WTC11 (cell line): ENCODE measurements around the gene POSTN. TPM values are rescaled to one million over a fixed set of nuclear protein-coding genes. Genes with fewer than 3 reads are reported as not detected.
A peak's percentile ranks its signal among the peaks of the same experiment; 100 is the strongest.

Source experiments
- ATAC-seq: fragments of 200-7000 bp; cut with Tn5 transposase; 2 replicates; pipeline ENCODE4 v1.10.0; 2021; ENCODE audit warnings: mild to moderate bottlenecking, moderate library complexity
- CTCF ChIA-PET: fragments of 300-600 bp; sonication (Branson Sonifier 250); formaldehyde crosslinking; loops from one replicate; lab custom pipeline; 2021; ENCODE audit warnings: antibody characterized with exemption; lab: Charles Lee
- POLR2A ChIA-PET: fragments of 350-600 bp; sonication (Branson Sonifier 250); formaldehyde crosslinking; loops from one replicate; lab custom pipeline; 2021; ENCODE audit warnings: antibody characterized with exemption; lab: Charles Lee
- DNase-seq: peaks from one replicate; pipeline ENCODE4 v3.0.0; 2021; ENCODE audit warnings: low spot score
- H3K27ac Mint-ChIP-seq: 2 replicates; pipeline ENCODE4 v1.8.0; 2021; ENCODE audit warnings: mixed read lengths
- H3K27me3 Mint-ChIP-seq: 2 replicates; pipeline ENCODE4 v1.8.0; 2021; ENCODE audit warnings: low read depth, mild to moderate bottlenecking, moderate library complexity, mixed read lengths
- H3K36me3 Mint-ChIP-seq: 2 replicates; pipeline ENCODE4 v1.8.0; 2021; ENCODE audit warnings: mixed read lengths
- H3K4me1 Mint-ChIP-seq: 2 replicates; pipeline ENCODE4 v1.8.0; 2022; ENCODE audit warnings: mixed read lengths
- H3K4me3 Mint-ChIP-seq: 2 replicates; pipeline ENCODE4 v1.8.0; 2021; ENCODE audit warnings: mild to moderate bottlenecking, moderate library complexity, mixed read lengths
- H3K9me3 Mint-ChIP-seq: 2 replicates; pipeline ENCODE4 v1.8.0; 2021; ENCODE audit warnings: mixed read lengths
- AFF4 ChIP-seq: sonication (generic); formaldehyde crosslinking; IDR thresholded peaks from 2 replicates; pipeline ENCODE4 v1.8.1; 2023; ENCODE audit warnings: mild to moderate bottlenecking, missing genetic modification reagents, borderline replicate concordance
- ATF1 ChIP-seq: sonication (generic); formaldehyde crosslinking; IDR thresholded peaks from 2 replicates; pipeline ENCODE4 v1.8.1; 2023; ENCODE audit warnings: mild to moderate bottlenecking, moderate library complexity, missing genetic modification reagents
- CBFB ChIP-seq: sonication (generic); formaldehyde crosslinking; IDR thresholded peaks from 2 replicates; pipeline ENCODE4 v1.8.1; 2022; ENCODE audit warnings: mild to moderate bottlenecking, low read depth, missing genetic modification reagents
- EMX1 ChIP-seq: fragments of 250-450 bp; sonication (Bioruptor Pico); IDR thresholded peaks from 2 replicates; pipeline ENCODE4 v1.8.0; 2021; ENCODE audit warnings: mild to moderate bottlenecking
- ESRRA ChIP-seq: sonication (generic); formaldehyde crosslinking; IDR thresholded peaks from 2 replicates; pipeline ENCODE4 v1.8.1; 2022; ENCODE audit warnings: mild to moderate bottlenecking, missing genetic modification reagents, borderline replicate concordance
- JAZF1 ChIP-seq: fragments of 250-450 bp; sonication (Bioruptor Pico); IDR thresholded peaks from 2 replicates; pipeline ENCODE4 v1.9.0; 2021; ENCODE audit warnings: moderate library complexity, mild to moderate bottlenecking, inconsistent platforms
- KAT7 ChIP-seq: sonication (generic); formaldehyde crosslinking; IDR thresholded peaks from 2 replicates; pipeline ENCODE4 v1.8.1; 2023; ENCODE audit warnings: missing genetic modification reagents, mild to moderate bottlenecking, borderline replicate concordance
- MLX ChIP-seq: sonication (generic); formaldehyde crosslinking; IDR thresholded peaks from 2 replicates; pipeline ENCODE4 v1.8.1; 2023; ENCODE audit warnings: mild to moderate bottlenecking, missing genetic modification reagents, moderate library complexity
- MYBL2 ChIP-seq: sonication (generic); formaldehyde crosslinking; IDR thresholded peaks from 2 replicates; pipeline ENCODE4 v1.8.1; 2023; ENCODE audit warnings: mild to moderate bottlenecking, moderate library complexity, missing genetic modification reagents
- NFATC4 ChIP-seq: fragments of 250-450 bp; sonication (Bioruptor Pico); IDR thresholded peaks from 2 replicates; pipeline ENCODE4 v1.9.0; 2021; ENCODE audit warnings: mild to moderate bottlenecking
- NR2C2 ChIP-seq: sonication (generic); formaldehyde crosslinking; IDR thresholded peaks from 2 replicates; pipeline ENCODE4 v1.8.0; 2022; ENCODE audit warnings: mild to moderate bottlenecking, missing genetic modification reagents
- PRDM15 ChIP-seq: sonication (generic); formaldehyde crosslinking; IDR thresholded peaks from 2 replicates; pipeline ENCODE4 v1.8.0; 2022; ENCODE audit warnings: missing genetic modification reagents
- RORB ChIP-seq: fragments of 250-450 bp; sonication (Bioruptor Pico); IDR thresholded peaks from 2 replicates; pipeline ENCODE4 v1.9.0; 2021; ENCODE audit warnings: mild to moderate bottlenecking
- SMAD3 ChIP-seq: sonication (generic); formaldehyde crosslinking; IDR thresholded peaks from 2 replicates; pipeline ENCODE4 v1.8.0; 2022; ENCODE audit warnings: missing genetic modification reagents, mild to moderate bottlenecking, borderline replicate concordance
- SMAD4 ChIP-seq: sonication (generic); formaldehyde crosslinking; IDR thresholded peaks from 2 replicates; pipeline ENCODE4 v1.8.0; 2022; ENCODE audit warnings: mild to moderate bottlenecking, missing genetic modification reagents
- SOX15 ChIP-seq: fragments of 250-450 bp; sonication (Bioruptor Pico); IDR thresholded peaks from 2 replicates; pipeline ENCODE4 v1.9.0; 2021; ENCODE audit warnings: mild to moderate bottlenecking
- TCF7 ChIP-seq: sonication (generic); formaldehyde crosslinking; IDR thresholded peaks from 2 replicates; pipeline ENCODE4 v1.8.0; 2022; ENCODE audit warnings: mild to moderate bottlenecking, low read depth, missing genetic modification reagents, moderate library complexity
- USF2 ChIP-seq: sonication (generic); formaldehyde crosslinking; IDR thresholded peaks from 2 replicates; pipeline ENCODE4 v1.8.1; 2023; ENCODE audit warnings: mild to moderate bottlenecking, missing genetic modification reagents, moderate library complexity
- ZBTB21 ChIP-seq: sonication (generic); formaldehyde crosslinking; IDR thresholded peaks from 2 replicates; pipeline ENCODE4 v1.8.1; 2023; ENCODE audit warnings: mild to moderate bottlenecking, missing genetic modification reagents, borderline replicate concordance
- ZMAT4 ChIP-seq: fragments of 250-450 bp; sonication (Bioruptor Pico); IDR thresholded peaks from 2 replicates; pipeline ENCODE4 v1.9.0; 2021; ENCODE audit warnings: mild to moderate bottlenecking
- ZNF281 ChIP-seq: sonication (generic); formaldehyde crosslinking; IDR thresholded peaks from 2 replicates; pipeline ENCODE4 v1.8.0; 2023; ENCODE audit warnings: mild to moderate bottlenecking, missing genetic modification reagents
- ZNF425 ChIP-seq: fragments of 250-450 bp; sonication (Bioruptor Pico); conservative IDR thresholded peaks from 2 replicates; pipeline ENCODE4 v1.9.0; 2021; ENCODE audit warnings: mild to moderate bottlenecking
- ZNF671 ChIP-seq: fragments of 250-450 bp; sonication (Bioruptor Pico); IDR thresholded peaks from 2 replicates; pipeline ENCODE4 v1.8.0; 2021; ENCODE audit warnings: mild to moderate bottlenecking
- total RNA-seq: library from RNA; stranded (reverse); gene quantifications from 3 replicates; pipeline ENCODE4 v1.2.3, GENCODE V29; 2021

Gene POSTN
- total RNA-seq, 1 experiment from 2014 or later = 0.70 TPM

- Mint-ChIP-seq H3K4me3 (no peak overlapping the region), H3K36me3 (no peaks in the 10 kb centered on the region), H3K9me3 (no peaks in the 10 kb centered on the region), H3K27ac (no peak overlapping the region; the same call in 1 of the 2 replicates), H3K4me1 (peaks cover 9% of the 10 kb centered on the region), H3K27me3 (no peaks in the 10 kb centered on the region)
- ATAC-seq (peak; percentile 56), DNase-seq (no peak)
- ChIA-PET POLR2A (no interaction called here), CTCF (no interaction called here)
- no peak for TF ChIP-seq PRDM15 (CRISPR knock-in tag)
- no peak for TF ChIP-seq SMAD3 (CRISPR knock-in tag)
- TF ChIP-seq EMX1 (CRISPR knock-in tag) = no peak
- TF ChIP-seq AFF4 = no peak
- TF ChIP-seq USF2 (CRISPR knock-in tag) = no peak
- no peak for TF ChIP-seq TCF7 (CRISPR knock-in tag)
- no peak for TF ChIP-seq ATF1 (CRISPR knock-in tag)
- no peak for TF ChIP-seq SMAD4 (CRISPR knock-in tag)
- TF ChIP-seq RORB = no peak
- no peak for TF ChIP-seq MYBL2 (CRISPR knock-in tag)
- no peak for TF ChIP-seq MLX (CRISPR knock-in tag)
Observed at GRCh38 chr13:37617173-37617572, 18.6 kb upstream of the POSTN start.

GRCh38 chr13:37616131-37616530 is 17.6 kb upstream of the POSTN start:
- H3K9me3 Mint-ChIP-seq = no peaks in the 10 kb centered on the region
- no peak for ATAC-seq
- H3K4me1 Mint-ChIP-seq = peaks cover 9% of the 10 kb centered on the region
- ChIA-PET POLR2A (no interaction called here), CTCF (no interaction called here)
- no peak overlapping the region for H3K27ac Mint-ChIP-seq
- H3K4me3 Mint-ChIP-seq = no peak overlapping the region
- no peaks in the 10 kb centered on the region for H3K36me3 Mint-ChIP-seq
- no peak for DNase-seq
- H3K27me3 Mint-ChIP-seq = no peaks in the 10 kb centered on the region
- no peak for TF ChIP-seq SOX15
- TF ChIP-seq CBFB (CRISPR knock-in tag) = no peak
- TF ChIP-seq ZNF671 (CRISPR knock-in tag) = no peak
- no peak for TF ChIP-seq NR2C2
- no peak for TF ChIP-seq ZNF281
- TF ChIP-seq KAT7 (CRISPR knock-in tag) = no peak
- no peak for TF ChIP-seq ZBTB21 (CRISPR knock-in tag)
- no peak for TF ChIP-seq ZMAT4 (CRISPR knock-in tag)
- no peak for TF ChIP-seq SMAD3 (CRISPR knock-in tag)
- no peak for TF ChIP-seq ESRRA (CRISPR knock-in tag)
- no peak for TF ChIP-seq EMX1 (CRISPR knock-in tag)
- no peak for TF ChIP-seq ZNF425 (CRISPR knock-in tag)
- TF ChIP-seq JAZF1 (CRISPR knock-in tag) = no peak
- no peak for TF ChIP-seq NFATC4
